Stimulated activated CD4-positive, alpha-beta T cell treated with anti-CD3 and anti-CD28 coated beads, Interleukin-2, amount 100 ng/mL, for 24 hours (primary cell): ENCODE data around the gene KMT2D.
"Not testable (repeated sequence)": the region's sequence is repeated elsewhere in the genome, so short reads cannot be mapped to it uniquely, and the experiment has no call there.

Experiments
- DNase-seq, 2 donors: peaks; one replicate each; pipeline ENCODE4 v3.0.0-alpha.2; 2020

The KMT2D gene

DNA sequence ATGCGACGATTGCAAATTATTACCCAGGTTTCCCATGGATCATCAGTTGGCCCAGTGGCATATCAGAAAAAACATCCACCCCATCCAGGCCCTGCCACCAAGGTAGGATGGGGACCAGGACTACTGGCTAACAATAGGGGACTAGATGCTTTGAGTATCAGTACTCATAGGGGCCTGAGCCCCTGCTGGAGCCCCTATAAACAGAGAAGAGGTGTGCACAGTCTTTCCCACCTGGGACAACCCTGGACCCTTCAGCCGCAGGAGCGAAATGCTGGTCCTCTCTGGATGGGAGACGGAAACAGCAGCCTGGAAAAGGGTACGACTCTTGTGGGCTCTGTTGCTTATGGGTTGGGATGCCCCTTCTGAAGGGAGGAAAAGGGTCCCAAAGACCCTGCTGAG lies 28.3 kb upstream of the KMT2D start:
- no peak for DNase-seq

DNA sequence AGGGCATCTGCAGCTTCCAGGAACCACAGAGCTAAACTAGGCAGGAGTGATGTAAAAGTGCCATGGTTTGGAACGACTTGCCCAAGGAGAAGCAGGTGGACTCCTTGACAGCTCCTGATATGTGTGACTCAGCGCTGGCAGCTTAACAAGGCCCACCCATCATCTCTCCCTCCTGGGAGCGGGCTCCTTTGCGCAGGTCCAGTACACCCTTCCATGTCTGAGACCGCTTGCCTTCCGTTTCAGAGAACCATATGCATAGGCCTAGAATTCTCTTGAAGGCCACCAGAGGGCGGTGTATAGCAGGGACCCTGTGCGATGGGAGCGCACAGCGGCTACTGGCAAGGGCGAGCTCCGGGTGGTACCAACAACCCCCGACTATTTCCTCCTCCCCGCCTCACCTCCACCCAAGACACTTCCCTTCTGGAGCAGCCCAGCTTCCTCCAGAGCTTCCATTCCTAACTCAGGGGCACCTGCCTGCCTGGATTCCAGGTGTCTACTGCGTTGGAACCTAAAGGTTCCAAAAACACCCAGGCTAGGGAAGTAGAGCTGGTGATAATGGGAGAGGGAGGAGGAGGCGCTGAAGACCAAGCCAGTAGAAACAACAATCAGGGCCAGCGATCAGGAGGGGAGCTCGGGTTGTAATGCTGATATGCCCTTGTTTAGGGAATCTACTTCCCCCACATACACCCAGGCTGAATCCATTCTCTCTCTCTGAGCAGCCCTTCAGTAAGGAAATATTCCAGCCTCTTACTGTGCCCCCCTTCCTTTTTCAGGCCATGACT lies 27.7 kb upstream of the KMT2D start:
- peak; percentile 70 to 75 for DNase-seq

DNA sequence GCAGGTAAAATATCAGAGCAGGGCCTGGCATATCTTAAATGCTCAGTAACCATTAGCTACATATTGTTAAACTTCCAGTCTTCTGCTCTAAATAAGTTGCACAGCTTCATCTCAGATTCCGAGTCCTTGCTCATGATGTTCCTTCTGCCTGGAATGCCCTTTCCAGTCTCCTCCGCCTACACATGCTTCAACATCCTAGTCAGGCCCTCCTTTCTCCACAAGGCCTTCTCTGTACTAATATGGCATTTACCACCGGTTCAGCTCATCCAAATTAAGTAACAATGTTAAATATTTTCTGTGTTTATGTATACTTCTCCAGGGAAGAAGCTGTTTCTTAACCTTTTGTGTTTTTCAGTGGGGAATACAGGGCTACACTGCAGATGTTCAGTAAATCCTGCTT lies 25.5 kb upstream of the KMT2D start:
- no peak for DNase-seq

DNA sequence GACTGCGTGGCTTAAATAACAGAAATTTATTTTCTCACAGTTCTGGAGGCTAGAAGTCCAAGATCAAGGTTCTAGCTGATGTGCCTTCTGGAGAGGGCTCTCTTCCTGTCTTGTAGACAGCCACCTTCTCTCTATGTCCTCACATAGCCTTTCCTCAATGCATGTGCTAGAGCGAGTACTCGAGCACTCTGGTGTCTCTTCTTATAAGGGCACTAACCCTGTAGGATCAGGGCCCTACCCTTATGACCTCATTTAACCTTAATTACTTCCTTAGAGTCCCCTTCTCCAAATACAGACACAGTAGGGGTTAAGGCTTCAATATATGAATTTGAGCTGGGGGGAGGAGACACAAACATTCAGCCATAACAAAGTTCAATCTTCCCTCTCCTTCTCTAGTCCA lies 23.8 kb upstream of the KMT2D start:
- no peak for DNase-seq

DNA sequence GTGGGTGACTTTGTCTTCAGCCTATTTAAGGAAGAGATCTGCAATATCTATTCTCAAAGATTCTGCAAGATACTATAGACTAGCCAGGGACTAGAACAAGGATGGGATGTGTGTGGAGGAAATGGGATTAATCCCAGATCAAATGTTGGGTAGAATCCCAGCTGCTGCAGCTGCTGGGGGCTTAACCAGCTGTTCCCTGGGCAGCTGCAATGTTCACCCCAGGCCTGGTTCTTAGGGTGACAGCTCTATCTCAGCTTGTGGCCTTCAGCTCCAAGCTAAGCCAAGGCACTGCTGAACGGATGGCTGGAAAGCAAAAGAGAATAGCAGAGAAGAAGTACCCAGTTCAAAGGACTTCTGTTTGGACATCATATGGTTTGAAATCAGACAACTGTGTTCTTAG lies 19.2 kb upstream of the KMT2D start:
- DNase-seq, result no peak

DNA sequence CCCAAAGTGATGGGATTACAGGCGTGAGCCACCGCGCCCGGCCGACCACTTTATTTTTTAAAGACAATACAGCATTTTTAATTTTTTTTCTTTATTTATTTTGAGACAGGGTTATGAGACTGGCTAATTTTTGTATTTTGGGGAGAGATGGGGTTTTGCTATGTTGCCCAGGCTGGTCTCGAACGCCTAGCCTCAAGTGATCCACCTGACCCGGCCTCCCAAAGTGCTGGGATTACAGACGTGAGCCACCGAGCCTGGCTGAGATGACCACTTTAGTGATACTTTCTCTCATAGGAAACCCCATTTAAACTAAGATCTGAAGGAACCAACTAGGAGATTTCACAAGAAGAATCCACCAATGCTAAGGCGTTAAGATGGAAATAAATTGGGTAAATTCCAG lies 10.4 kb upstream of the KMT2D start:
- DNase-seq, result no peak

DNA sequence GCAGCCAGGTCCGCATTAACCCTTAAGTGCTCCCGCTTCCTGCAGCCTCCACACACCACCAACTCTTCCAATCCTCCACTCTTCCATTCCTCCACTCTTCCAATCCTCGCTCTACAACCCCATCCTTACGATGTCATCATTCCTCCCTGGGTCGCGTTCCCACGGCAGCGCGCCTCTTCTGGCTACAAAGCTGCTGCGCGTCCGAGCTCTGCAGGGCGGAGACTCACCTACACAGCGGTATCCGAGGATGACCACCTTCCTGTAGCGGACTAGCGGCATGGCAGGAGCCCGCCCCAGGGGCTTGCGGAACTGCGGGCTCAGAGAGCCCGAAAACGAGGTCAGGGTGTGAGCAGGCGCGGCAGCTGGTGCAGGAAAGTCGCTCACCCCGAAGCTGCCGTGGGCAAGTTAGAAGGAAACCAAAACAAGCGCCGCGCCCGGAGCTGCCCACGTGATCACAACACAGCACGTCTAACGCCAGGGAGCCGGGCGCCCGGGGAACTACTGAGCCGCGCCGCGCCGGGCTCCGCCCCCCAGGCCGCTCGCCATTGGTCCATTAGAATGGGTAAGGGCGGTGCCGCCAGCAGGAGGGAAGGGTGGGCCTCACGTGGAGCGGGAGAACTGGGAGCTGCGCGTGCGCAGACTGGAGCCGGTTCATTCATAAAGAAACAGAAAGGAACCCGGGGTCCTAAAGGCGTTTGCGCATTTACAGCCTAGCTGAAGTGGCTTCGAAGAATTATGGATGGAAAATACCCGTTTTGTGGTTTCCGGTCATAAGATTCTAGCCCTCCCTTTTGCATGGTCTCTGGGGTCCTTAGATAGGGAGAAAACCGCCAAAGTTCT lies 9.1 kb upstream of the KMT2D start, which contains the start of gene RHEBL1:
Gene RHEBL1 (minus strand): TSS at position 473 of the 840 bp plus-strand sequence. CDS start 194 bp downstream, at position 279.
- peak; percentile 99 for DNase-seq

DNA sequence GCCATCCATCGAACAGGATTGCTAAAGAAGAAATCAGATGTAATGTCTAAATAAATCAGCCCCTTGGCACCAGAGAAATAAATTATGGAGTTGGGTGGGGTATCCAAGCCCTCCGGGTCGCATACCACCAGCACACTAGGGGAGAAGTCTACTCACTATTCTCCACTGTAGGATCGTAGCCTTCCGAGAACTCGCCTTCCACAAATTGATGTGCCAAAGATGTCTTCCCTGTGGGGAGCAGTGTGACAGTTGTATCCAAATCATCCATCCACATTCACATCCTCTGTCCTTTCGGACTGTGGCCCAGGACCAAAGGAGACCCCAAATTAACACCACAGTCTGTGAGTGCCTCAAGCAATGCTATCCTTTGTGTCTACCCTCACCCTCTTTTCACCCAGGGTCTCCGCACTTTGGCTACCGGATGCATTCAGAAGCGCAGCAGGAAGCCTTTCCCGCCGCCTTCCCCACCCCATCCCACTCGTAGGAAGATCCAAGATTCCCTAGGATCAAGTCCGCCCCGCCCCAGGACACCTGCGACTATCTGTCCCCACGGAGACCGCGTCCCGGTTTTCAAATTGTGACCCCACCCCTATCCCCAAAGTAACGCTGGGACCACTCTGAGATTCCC lies 8.4 kb upstream of the KMT2D start:
- DNase-seq, result no peak

DNA sequence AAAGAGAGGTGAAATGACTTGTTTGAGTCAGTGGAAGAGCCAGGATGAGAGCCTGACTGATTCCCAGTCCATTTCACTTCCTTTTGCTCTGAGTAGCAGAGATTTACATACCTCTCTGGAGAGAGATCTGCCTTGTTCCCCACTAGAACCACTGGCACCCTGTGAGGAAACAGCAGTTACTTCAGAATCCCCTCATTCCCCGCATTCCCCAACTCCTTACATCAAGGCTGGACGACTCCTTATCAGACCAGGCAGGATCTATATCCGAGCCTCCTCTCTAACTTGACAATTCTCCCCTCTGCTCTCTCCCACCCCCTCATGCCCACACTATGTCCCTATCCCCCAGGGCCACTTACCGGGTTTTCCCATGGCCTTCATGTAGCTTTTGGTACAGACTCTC lies 5.5 kb upstream of the KMT2D start:
- DNase-seq, result no peak

DNA sequence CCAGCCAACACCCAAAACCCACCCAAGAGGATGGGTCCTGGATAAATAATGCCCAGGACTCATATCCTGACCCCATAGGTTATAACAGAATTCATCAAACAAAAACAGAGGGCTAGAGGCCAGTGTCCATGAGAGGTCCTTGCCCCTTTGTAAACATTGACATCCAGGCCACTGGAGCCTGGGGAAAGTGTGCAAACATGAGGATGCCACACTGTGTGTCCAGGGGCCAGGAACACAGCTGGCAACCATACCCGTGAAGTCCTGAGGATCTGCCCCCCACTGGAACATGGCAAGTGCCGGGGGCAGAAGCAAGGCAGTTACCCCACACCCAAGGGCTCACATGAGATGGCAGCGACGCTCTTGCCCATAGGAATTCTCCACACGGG lies 4.2 kb upstream of the KMT2D start:
- DNase-seq, result no peak

DNA sequence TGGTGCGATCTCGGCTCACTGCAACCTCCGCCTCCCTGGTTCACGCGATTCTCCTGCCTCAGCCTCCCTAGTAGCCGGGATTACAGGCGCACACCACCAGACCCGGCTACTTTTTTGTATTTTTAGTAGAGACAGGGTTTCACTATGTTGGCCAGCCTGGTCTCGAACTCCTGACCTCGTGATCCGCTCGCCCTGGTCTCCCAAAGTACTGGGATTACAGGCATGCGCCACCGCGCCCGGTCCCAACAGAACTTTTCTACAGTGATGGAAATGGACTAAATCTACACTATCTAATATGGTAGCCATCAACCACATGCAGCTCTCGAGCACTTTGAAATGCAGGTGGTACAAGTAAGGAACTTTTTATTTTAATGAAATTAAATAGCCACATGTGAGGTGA lies 1.3 kb upstream of the KMT2D start:
- DNase-seq, result not testable (repeated sequence)

DNA sequence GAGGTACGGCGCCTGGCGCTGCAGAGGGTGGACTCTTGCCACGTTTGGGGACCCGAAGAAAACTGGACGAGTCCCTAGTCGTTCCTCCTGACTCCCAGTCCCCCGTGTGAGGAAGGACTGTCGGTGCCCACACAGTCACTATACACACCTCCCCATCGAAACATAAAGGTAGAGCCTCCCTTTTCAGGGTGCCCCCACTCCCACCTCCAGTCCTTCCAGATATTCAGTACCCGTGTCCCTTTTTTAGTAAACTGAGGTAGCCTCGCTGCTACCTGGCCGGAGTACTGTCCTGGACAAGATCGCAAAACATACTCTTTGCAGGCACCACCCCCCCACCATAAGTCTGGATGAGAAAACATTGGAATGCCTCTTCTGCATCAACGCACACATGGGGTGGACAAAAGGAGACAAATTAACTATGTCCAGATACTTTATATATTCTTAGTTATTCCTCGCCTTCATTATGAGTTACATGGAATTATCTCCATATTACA lies 610 bp upstream of the KMT2D start:
- DNase-seq, result no peak

DNA sequence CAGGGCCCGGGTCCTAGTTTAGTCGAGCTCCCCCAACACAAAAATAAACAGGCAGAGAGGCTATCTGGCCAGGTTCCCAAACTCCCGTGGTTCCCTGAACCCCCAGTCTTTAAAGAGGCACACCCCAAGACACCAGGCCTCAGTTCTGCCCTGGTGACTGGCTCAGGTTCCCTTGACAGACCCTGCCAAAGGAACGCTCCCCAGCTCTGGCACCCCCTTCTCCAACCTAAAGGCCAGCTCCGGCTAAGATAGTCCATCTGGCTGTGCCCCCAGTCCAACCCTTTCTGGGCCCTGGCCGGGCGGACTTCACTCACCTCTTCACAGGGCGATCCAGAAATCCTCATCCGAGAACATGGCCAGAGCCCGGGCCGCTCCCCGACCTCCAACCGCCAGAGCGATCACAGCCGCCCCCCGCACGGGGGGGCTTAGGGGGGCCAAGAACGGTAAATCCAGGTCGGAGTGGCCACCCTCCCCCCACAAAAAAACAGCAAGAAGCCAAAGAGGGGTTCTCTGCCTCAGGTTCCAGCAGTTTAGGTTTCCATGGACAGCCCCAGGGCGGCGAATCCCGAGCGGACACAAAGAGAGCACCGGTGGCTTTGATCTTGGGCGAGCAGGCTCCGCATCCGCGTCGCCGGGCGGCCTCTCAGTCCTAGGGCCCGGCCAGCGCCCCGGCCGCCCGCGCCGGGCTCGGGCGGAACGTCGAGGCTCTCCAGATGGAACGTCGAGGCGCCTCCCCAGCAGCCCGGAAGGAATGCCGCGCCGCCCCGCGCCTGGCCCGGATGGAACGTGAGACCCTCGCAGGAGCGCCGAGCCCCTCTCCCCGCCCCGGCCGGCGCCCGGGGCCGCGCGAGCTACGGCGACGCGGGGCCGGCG lies 1.1 kb downstream of the KMT2D start:
- peak; percentile 27 to 36 for DNase-seq

DNA sequence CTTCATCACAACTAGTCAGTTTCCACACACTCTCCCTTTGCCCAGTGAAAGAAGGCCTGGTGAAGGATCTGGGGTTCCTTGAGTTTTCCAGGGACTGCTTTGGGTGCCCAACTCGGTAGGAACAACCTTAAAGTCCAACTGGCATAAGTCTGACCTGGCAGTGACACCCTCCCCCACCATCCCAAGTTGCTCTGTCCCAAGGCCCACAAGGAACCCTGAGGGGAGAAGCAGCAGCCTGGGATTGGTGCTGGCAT lies 1.6 kb downstream of the KMT2D start:
- DNase-seq, result no peak

DNA sequence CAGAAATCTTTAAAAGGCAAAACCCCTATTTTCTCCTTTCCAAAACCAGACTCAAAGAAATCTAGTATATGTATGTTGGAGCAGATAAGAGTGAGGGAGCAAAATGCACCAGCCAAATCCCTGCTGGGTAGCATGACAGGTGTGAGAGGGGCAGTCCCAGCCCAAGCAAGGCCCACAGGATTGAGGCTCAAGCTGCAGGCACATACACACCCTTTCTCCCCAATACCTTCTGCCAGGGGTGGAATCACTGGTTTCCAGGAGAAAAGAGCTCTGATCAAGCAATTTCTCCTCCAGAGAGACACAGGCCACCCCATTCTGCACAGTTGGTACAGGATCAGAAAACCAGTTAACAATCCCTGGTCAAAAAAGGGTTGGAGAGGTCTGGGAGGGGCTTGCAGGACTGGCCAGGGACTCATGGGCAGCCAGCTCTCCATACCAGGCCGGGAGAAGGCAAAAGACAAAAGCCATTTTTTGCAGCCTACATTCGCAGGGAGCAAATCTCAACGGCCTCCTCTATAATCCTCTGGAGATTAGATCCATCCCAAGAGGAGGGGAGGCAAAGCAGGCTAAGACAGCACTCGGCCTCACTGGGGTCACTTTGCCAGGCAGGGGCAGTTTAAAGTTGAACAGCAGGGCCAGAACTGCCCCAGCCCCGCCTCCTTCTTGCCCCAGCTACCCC lies 2.1 kb downstream of the KMT2D start:
- DNase-seq, result no peak

DNA sequence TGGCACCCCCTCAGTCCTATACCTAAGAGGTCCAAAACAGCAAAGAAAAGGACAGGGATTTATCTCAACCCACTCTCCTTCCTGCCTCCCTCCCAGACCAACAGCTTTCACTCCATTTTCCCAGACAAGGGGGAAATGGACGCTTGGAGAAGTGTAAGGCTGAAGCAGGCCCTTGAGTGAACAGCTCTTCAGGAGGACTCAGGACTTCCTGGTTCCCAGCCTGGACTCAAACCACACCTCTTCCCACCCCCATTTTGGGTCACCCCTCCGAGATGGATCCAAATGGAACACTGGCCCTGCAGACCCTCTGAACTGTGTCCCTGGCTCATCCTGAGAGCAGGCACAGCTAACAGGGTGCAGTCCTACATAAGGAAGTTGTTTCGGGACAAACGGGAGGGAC lies 2.7 kb downstream of the KMT2D start:
- DNase-seq, result no peak

DNA sequence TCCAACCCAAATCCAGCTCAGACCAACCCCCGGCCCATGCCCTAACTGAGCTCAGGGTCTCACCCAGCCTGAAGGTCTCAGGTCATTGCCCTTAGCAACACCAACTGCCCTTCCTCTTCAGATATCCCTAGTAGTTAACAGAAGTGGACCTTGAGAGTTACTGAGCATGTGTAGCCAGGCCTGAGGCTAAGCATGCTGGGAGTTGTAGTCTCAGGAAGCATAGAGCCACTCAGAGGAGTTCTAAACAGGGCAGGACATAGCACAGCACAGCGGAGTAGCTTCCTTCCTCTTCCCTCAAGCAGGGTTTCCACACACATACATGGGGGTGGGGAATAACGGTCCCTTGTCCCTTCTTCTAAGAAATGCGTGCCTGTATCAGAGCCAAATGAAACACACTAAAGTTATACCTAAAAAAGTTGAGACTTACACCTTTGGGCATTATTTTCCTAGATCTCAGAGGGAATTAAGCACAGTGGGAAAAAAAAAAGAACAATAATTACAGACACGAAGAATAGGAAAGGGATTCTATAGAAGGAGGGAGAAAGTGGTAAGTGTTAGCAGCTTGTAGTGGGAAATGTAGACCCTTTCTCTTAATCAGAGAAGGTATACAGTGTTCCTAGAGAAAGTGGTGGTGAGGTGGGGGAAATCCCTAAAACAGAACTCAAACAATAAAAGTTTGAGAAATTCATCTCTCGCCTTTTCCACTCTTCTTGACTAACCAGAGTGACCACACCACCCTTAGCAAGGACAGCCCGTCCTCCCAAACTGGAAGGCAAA lies 4.4 kb downstream of the KMT2D start:
- peak; percentile 40 to 50 for DNase-seq

DNA sequence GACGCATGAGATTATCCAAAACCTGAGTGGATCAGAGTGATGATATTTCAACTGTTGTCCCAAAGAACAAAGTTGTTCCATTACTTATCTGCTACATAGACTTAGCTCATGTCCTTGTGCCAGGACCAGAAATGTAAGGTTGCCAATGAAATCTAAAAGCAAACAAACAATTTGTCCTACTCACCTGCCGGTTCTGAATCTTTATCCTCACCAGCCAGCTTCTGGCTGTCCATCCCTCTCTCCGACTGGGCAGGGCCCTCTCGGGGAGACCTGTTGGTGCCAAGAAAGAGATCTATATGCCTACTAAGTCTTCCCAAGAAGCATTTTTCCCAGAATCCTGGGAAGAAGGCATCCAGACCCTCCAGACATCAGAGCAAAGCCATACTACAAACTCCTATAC lies 5.5 kb downstream of the KMT2D start:
- no peak for DNase-seq

DNA sequence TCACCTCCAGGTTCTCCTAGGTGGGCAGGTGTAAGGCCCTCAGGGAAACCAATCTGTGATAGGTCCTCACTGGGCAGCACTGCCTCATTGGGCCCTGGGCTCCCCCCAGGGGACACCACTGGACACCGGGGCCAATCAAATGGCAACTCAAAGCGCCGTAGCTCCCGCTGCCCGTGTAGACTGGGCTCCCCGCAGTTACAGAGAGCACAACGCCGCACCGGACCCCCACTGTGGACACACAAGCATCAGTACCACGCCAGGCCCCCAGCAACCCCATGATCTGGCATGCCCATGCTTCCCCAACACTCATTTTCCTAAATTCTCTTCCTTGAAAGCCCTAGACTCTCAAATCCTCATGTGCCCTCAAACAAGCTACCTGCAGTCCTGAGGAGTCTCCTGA lies 6.1 kb downstream of the KMT2D start:
- DNase-seq, result no peak

DNA sequence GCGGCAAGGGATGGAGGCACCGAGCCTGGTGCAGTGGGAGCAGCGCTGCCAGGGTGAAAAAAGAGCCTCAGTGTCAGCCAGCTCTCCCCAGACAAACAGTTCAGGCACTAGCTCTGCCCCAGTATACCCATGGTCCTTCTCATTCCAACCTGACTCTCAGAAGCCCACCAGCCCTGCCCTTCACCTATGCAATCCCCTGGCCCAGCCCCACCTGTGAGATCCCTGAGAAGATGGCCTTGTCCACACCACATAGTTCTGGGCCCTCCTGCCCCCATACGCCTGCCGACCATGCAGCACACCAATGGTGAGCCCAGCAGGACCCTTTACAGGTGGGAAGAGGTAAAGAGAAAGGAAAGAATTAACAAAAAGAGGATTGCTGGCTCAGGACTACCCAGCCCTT lies 6.5 kb downstream of the KMT2D start:
- DNase-seq, result no peak

DNA sequence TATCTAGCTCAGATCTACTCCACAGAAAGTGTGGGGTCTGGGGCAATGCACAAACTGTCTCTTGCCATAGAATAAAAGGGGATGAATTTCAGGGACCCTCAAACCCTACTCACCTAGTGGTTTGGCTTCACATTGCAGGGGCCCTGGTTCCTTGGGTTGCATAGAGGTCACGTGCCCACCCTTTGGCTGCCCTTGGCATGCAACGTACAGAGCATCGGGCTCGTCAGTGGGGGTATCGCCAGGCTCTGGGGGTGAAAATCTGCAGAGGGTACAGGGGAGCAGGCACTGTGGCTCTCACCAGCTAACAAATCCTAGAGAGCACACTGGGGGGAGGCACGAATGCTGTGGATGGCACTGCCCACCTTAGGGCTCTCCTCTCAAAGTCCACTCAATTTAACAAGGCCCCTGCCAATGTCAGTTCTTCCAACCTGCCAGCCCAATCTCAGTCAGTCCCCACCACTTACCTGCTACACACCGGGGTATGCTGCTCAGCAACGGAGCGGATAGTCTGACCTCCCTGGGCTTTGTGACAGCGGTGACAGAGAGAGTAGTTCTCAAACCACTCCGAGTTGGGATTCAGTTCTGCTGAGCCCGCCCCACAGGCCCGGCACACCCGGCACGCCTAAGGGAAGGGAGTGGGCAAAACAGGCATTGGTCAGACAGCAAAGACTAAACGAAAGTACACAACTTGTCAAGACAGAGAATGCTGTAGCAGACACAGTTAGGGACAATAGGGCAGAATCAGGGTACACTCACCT lies 8.0 kb downstream of the KMT2D start:
- DNase-seq, result no peak
